OCI-LY1 (cell line): ENCODE data around the gene DPYSL3.

ENCODE experiments used
- CTCF ChIP-seq: fragments of 200-600 bp; sonication (generic), shearing (Covaris generic); IDR thresholded peaks from 2 replicates; pipeline ENCODE4 v1.5.1; 2017; ENCODE audit warnings: mild to moderate bottlenecking, antibody characterized with exemption, low read length, moderate library complexity, mixed read lengths
- EZH2 ChIP-seq: fragments of 200-600 bp; sonication (generic), shearing (Covaris generic); IDR thresholded peaks from 2 replicates; pipeline ENCODE4 v1.8.0; 2017; ENCODE audit warnings: borderline replicate concordance, mixed run types, mild to moderate bottlenecking, antibody characterized with exemption, low read length, moderate library complexity, mixed read lengths

DNA sequence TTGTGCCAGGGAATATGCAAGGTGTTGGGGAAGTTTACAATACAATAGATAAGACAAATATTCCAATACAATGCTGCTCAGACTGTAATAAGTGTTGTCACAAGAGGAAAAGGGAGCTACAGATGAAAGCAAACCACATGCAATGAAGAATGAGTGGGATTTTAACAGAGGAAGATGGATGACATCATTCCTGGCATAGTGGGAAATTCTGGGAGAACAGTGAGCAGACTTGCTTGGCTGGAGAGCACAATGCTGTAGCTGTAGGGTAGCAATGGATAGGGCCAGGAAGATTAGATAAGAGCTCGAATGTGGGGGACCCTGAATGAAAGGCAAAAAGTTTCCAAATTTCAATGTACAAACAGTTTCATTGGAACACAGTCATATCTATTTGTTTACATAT lies 9.5 kb upstream of the DPYSL3 start:
- no peak for TF ChIP-seq CTCF
- TF ChIP-seq EZH2 = no peak
